A549 (cell line): Measurements from ENCODE around the gene FBXL15.

Source experiments
- BHLHE40 ChIP-seq: IDR thresholded peaks from 2 replicates; pipeline ENCODE4 v1.6.1; 2012; ENCODE audit warnings: low read depth, low read length, inconsistent platforms
- CHD2 ChIP-seq: fragments of 150-350 bp; IDR thresholded peaks from 2 replicates; pipeline ENCODE4 v1.6.1; 2014; ENCODE audit warnings: low read length; ENCODE audit not compliant: partially characterized antibody
- CHD4 ChIP-seq: fragments of 200-600 bp; sonication (generic); IDR thresholded peaks from 2 replicates; pipeline ENCODE4 v1.6.1; 2016; ENCODE audit warnings: antibody characterized with exemption, mild to moderate bottlenecking, borderline replicate concordance
- FOSL2 ChIP-seq, 2 experiments: fragments of 450-650 bp in 1 of 2; fragments of >200 bp in 1 of 2; sonication (Bioruptor Twin) in 1 of 2; formaldehyde crosslinking; IDR thresholded peaks; 2 replicates each; pipeline versions ENCODE4 v1.5.0 to v1.6.1; 2016 to 2020; ENCODE audit warnings: mild to moderate bottlenecking in 1 of 2, moderate library complexity in 1 of 2
- KDM1A ChIP-seq: fragments of 200-600 bp; sonication (generic); IDR thresholded peaks from 2 replicates; pipeline ENCODE4 v1.6.1; 2016; ENCODE audit warnings: low read depth, mild to moderate bottlenecking
- NR3C1 ChIP-seq: fragments of >200 bp; sonication (Bioruptor Twin); formaldehyde crosslinking; IDR thresholded peaks from 3 replicates; pipeline ENCODE4 v1.6.1; 2017
- POLR2A ChIP-seq: IDR thresholded peaks from 2 replicates; pipeline ENCODE4 v1.6.1; 2012; ENCODE audit warnings: mild to moderate bottlenecking, low read length
- RAD21 ChIP-seq, 2 experiments: fragments of >200 bp in 1 of 2; sonication (Bioruptor Twin) in 1 of 2; formaldehyde crosslinking in 1 of 2; IDR thresholded peaks in 1 of 2; conservative IDR thresholded peaks in 1 of 2; 2 replicates in 1 of 2; 3 replicates in 1 of 2; pipeline ENCODE4 v1.6.1; 2012 to 2018; ENCODE audit warnings: inconsistent platforms in 1 of 2
- RARB ChIP-seq: fragments of 250-450 bp; sonication (Bioruptor Pico); IDR thresholded peaks from 2 replicates; pipeline ENCODE4 v1.8.0; 2021; ENCODE audit warnings: mild to moderate bottlenecking, moderate library complexity
- RFX5 ChIP-seq: fragments of 450-650 bp; IDR thresholded peaks from 2 replicates; pipeline ENCODE4 v1.7.1; 2014; ENCODE audit warnings: antibody characterized with exemption, mild to moderate bottlenecking, moderate library complexity
- TF ChIP-seq, protein P1 (sequence below): fragments of >200 bp; sonication (Bioruptor Twin); formaldehyde crosslinking; IDR thresholded peaks from 3 replicates; pipeline ENCODE4 v1.5.1; 2016
- TF ChIP-seq, protein P2 (sequence below): fragments of 200-600 bp; sonication (generic); IDR thresholded peaks from 2 replicates; pipeline ENCODE4 v1.6.1; 2016; ENCODE audit warnings: antibody characterized with exemption, mild to moderate bottlenecking, moderate library complexity
- TF ChIP-seq, protein P3 (sequence below): IDR thresholded peaks from 2 replicates; pipeline ENCODE4 v1.6.1; 2012; ENCODE audit warnings: low read depth, borderline replicate concordance

DNA sequence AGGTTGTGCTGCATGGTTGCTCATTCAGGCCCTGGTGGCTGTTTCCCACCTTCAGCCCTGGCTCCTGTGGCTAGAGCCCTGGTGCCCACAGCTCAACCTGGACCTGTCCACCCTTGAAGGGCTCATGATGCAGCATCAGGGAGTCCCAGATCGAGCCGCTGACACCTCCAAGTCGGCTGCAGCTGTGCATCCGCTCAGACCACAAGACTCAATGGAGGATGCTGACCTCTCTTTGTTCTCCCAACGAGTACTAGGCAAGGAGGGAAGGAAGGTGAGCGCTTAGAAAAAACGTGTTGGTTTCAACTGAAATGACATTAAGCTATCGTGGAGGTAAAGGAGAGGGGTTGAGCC lies 40.2 kb downstream of the FBXL15 start:
- TF ChIP-seq KDM1A, result no peak
- no peak for TF ChIP-seq CHD2
- TF ChIP-seq, protein P1, sequence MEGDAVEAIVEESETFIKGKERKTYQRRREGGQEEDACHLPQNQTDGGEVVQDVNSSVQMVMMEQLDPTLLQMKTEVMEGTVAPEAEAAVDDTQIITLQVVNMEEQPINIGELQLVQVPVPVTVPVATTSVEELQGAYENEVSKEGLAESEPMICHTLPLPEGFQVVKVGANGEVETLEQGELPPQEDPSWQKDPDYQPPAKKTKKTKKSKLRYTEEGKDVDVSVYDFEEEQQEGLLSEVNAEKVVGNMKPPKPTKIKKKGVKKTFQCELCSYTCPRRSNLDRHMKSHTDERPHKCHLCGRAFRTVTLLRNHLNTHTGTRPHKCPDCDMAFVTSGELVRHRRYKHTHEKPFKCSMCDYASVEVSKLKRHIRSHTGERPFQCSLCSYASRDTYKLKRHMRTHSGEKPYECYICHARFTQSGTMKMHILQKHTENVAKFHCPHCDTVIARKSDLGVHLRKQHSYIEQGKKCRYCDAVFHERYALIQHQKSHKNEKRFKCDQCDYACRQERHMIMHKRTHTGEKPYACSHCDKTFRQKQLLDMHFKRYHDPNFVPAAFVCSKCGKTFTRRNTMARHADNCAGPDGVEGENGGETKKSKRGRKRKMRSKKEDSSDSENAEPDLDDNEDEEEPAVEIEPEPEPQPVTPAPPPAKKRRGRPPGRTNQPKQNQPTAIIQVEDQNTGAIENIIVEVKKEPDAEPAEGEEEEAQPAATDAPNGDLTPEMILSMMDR, result no peak
- TF ChIP-seq BHLHE40, result no peak
- no peak for TF ChIP-seq NR3C1
- TF ChIP-seq, protein P2, sequence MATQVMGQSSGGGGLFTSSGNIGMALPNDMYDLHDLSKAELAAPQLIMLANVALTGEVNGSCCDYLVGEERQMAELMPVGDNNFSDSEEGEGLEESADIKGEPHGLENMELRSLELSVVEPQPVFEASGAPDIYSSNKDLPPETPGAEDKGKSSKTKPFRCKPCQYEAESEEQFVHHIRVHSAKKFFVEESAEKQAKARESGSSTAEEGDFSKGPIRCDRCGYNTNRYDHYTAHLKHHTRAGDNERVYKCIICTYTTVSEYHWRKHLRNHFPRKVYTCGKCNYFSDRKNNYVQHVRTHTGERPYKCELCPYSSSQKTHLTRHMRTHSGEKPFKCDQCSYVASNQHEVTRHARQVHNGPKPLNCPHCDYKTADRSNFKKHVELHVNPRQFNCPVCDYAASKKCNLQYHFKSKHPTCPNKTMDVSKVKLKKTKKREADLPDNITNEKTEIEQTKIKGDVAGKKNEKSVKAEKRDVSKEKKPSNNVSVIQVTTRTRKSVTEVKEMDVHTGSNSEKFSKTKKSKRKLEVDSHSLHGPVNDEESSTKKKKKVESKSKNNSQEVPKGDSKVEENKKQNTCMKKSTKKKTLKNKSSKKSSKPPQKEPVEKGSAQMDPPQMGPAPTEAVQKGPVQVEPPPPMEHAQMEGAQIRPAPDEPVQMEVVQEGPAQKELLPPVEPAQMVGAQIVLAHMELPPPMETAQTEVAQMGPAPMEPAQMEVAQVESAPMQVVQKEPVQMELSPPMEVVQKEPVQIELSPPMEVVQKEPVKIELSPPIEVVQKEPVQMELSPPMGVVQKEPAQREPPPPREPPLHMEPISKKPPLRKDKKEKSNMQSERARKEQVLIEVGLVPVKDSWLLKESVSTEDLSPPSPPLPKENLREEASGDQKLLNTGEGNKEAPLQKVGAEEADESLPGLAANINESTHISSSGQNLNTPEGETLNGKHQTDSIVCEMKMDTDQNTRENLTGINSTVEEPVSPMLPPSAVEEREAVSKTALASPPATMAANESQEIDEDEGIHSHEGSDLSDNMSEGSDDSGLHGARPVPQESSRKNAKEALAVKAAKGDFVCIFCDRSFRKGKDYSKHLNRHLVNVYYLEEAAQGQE, result no peak
- no peak for TF ChIP-seq CHD4
- TF ChIP-seq RARB, result no peak
- no peak for TF ChIP-seq FOSL2 (IDR thresholded peaks at IDR 0.05)
- no peak for TF ChIP-seq FOSL2 (CRISPR knock-in tag; IDR thresholded peaks at IDR 0.05)
- TF ChIP-seq RFX5, result no peak
- TF ChIP-seq POLR2A, result no peak
- TF ChIP-seq, protein P3, sequence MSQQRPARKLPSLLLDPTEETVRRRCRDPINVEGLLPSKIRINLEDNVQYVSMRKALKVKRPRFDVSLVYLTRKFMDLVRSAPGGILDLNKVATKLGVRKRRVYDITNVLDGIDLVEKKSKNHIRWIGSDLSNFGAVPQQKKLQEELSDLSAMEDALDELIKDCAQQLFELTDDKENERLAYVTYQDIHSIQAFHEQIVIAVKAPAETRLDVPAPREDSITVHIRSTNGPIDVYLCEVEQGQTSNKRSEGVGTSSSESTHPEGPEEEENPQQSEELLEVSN, result no peak
- no peak for TF ChIP-seq RAD21 (conservative IDR thresholded peaks at IDR 0.05 in 1 of 2, IDR thresholded peaks at IDR 0.05 in 1 of 2)
